ENCODE data around the gene ACSL6.

DNA sequence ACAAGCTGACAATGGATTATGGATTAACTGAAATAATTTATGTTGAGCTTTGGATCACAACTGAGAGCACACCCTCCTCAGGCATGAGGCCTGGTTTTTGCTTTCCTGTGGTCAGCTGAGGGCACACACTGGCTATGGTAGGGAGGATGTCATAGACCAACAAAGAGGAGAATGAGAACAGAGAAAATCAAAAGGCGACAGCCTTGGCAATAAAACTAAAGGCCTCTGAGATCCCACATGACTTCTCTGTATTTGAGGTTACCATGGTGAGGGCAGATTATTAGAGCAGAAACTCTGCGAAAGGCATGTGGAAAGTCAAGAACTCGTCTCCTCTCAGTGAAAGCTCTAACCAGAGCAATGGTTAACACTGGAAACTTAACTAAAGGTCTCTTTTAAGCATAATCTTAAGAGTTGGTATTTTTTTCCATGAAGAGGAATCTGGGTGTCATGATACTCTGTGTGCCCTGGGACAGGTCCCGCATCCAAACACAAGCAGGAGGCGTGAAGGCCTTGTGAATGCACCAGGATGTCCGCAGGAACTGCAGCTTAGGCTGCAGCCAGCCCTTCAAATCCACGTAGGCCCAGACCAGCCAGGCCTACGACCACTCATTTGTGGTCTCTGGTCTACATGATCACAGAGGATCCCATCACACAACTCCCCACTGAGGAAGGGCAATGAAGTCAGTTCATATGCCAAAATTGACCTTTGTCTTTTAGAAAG, 53.6 kb downstream of the ACSL6 start:
- TF ChIP-seq, protein P1, sequence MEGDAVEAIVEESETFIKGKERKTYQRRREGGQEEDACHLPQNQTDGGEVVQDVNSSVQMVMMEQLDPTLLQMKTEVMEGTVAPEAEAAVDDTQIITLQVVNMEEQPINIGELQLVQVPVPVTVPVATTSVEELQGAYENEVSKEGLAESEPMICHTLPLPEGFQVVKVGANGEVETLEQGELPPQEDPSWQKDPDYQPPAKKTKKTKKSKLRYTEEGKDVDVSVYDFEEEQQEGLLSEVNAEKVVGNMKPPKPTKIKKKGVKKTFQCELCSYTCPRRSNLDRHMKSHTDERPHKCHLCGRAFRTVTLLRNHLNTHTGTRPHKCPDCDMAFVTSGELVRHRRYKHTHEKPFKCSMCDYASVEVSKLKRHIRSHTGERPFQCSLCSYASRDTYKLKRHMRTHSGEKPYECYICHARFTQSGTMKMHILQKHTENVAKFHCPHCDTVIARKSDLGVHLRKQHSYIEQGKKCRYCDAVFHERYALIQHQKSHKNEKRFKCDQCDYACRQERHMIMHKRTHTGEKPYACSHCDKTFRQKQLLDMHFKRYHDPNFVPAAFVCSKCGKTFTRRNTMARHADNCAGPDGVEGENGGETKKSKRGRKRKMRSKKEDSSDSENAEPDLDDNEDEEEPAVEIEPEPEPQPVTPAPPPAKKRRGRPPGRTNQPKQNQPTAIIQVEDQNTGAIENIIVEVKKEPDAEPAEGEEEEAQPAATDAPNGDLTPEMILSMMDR (IDR thresholded peaks at IDR 0.05): no peak
- no peak for TF ChIP-seq POLR2A (IDR thresholded peaks at IDR 0.05)

All from uterus (tissue), 2 donors.